Fibroblast of pulmonary artery (primary cell): ENCODE data around the gene FRS3.
A peak's percentile ranks its signal among the peaks of the same experiment; 100 is the strongest.

Experiments
- DNase-seq: peaks from one replicate; pipeline ENCODE4 v3.0.0-alpha.2; 2010; ENCODE audit warnings: low read depth
- H3K4me3 ChIP-seq: replicated peaks from 2 replicates; pipeline ENCODE4 v1.5.1; 2011; ENCODE audit warnings: low read depth, mild to moderate bottlenecking, control low read depth, low read length, moderate library complexity
- CTCF ChIP-seq: IDR thresholded peaks from 2 replicates; pipeline ENCODE4 v1.5.1; 2011; ENCODE audit warnings: mild to moderate bottlenecking, control low read depth, low read length, inconsistent platforms; ENCODE audit errors: missing control alignments

The FRS3 gene

GRCh38 chr6:41724586-41725501 is 54.9 kb downstream of the FRS3 start:
- H3K4me3 ChIP-seq = no peak overlapping the region
- no peak for TF ChIP-seq CTCF
- DNase-seq = no peak

GRCh38 chr6:41724228-41724580 is 55.5 kb downstream of the FRS3 start:
- no peak for TF ChIP-seq CTCF
- no peak for DNase-seq
- H3K4me3 ChIP-seq = no peak overlapping the region

GRCh38 chr6:41723530-41724227 is 56.0 kb downstream of the FRS3 start:
- TF ChIP-seq CTCF = peak; percentile 2
- H3K4me3 ChIP-seq = peak overlapping the region; percentile 24
- peak; percentile 95 for DNase-seq

GRCh38 chr6:41722969-41723529 is 56.7 kb downstream of the FRS3 start:
- DNase-seq = no peak
- TF ChIP-seq CTCF = no peak
- H3K4me3 ChIP-seq = peak overlapping the region; percentile 24

- no peak for TF ChIP-seq CTCF
- DNase-seq = no peak
- H3K4me3 ChIP-seq = no peak overlapping the region
These were observed 58.3 kb downstream of the FRS3 start for GRCh38 chr6:41721414-41721813.

- no peak overlapping the region for H3K4me3 ChIP-seq
- DNase-seq = no peak
- TF ChIP-seq CTCF = no peak
These were observed 58.9 kb downstream of the FRS3 start for GRCh38 chr6:41720783-41721182.
